B cell (primary cell): Measurements from ENCODE around the gene TDG.

Source experiments
- CTCF ChIP-seq: fragments of 200-600 bp; IDR thresholded peaks from one replicate; pipeline ENCODE4 v1.8.0; 2022; ENCODE audit warnings: antibody characterized with exemption, mild to moderate bottlenecking
- EZH2 ChIP-seq: IDR thresholded peaks from 2 replicates; pipeline ENCODE4 v1.6.1; 2012; ENCODE audit warnings: borderline replicate concordance, low read depth, mild to moderate bottlenecking, moderate library complexity, low read length; ENCODE audit not compliant: insufficient read depth, poor library complexity, severe bottlenecking

GRCh38 chr12:104002686-104003085 is 37.0 kb downstream of the TDG start:
- TF ChIP-seq CTCF (no peak), EZH2 (no peak)
